ENCODE measurements around the gene NRG2. TPM values are rescaled to one million over a fixed set of nuclear protein-coding genes. Genes with fewer than 3 reads are reported as not detected.

The NRG2 gene
- total RNA-seq, 1 donor from 2014 or later, result 2.0 TPM

GRCh38 chr5:140025736-140026135, 17.4 kb downstream of the NRG2 start:
- H3K27me3 Mint-ChIP-seq (ENCODE audit: low read depth), result peaks cover 58% of the 10 kb centered on the region
- no peak for TF ChIP-seq CTCF (IDR thresholded peaks at IDR 0.05; ENCODE audit: unreplicated experiment)
- H3K4me3 Mint-ChIP-seq, result no peak overlapping the region
- H3K4me1 Mint-ChIP-seq, result no peaks in the 10 kb centered on the region
- H3K9me3 Mint-ChIP-seq, result no peaks in the 10 kb centered on the region
- DNase-seq (ENCODE audit: low spot score in 2 of 2, unreplicated experiment in 2 of 2), result no peak
- no peaks in the 10 kb centered on the region for H3K36me3 Mint-ChIP-seq
- H3K27ac Mint-ChIP-seq, result no peak overlapping the region

- H3K9me3 Mint-ChIP-seq, result no peaks in the 10 kb centered on the region
- H3K27me3 Mint-ChIP-seq (ENCODE audit: low read depth), result peaks cover 50% of the 10 kb centered on the region
- no peak for TF ChIP-seq CTCF (IDR thresholded peaks at IDR 0.05; ENCODE audit: unreplicated experiment)
- H3K4me1 Mint-ChIP-seq, result no peaks in the 10 kb centered on the region
- H3K36me3 Mint-ChIP-seq, result no peaks in the 10 kb centered on the region
- H3K4me3 Mint-ChIP-seq, result no peak overlapping the region
- DNase-seq (ENCODE audit: low spot score in 2 of 2, unreplicated experiment in 2 of 2), result no peak
- no peak overlapping the region for H3K27ac Mint-ChIP-seq
Measured at GRCh38 chr5:140024928-140025327, 18.2 kb downstream of the NRG2 start.

- no peak overlapping the region for H3K27ac Mint-ChIP-seq
- H3K9me3 Mint-ChIP-seq, result no peaks in the 10 kb centered on the region
- TF ChIP-seq CTCF (IDR thresholded peaks at IDR 0.05; ENCODE audit: unreplicated experiment), result no peak
- no peak overlapping the region for H3K4me3 Mint-ChIP-seq
- no peaks in the 10 kb centered on the region for H3K36me3 Mint-ChIP-seq
- H3K27me3 Mint-ChIP-seq (ENCODE audit: low read depth), result peaks cover 37% of the 10 kb centered on the region
- no peaks in the 10 kb centered on the region for H3K4me1 Mint-ChIP-seq
- no peak for DNase-seq (ENCODE audit: low spot score in 2 of 2, unreplicated experiment in 2 of 2)
Measured at GRCh38 chr5:140023611-140024191, 19.4 kb downstream of the NRG2 start.

- H3K36me3 Mint-ChIP-seq, result no peaks in the 10 kb centered on the region
- DNase-seq (ENCODE audit: low spot score in 2 of 2, unreplicated experiment in 2 of 2), result no peak
- H3K4me1 Mint-ChIP-seq, result no peaks in the 10 kb centered on the region
- no peak overlapping the region for H3K4me3 Mint-ChIP-seq
- H3K27me3 Mint-ChIP-seq (ENCODE audit: low read depth), result peaks cover 14% of the 10 kb centered on the region
- no peaks in the 10 kb centered on the region for H3K9me3 Mint-ChIP-seq
- no peak overlapping the region for H3K27ac Mint-ChIP-seq
- TF ChIP-seq CTCF (IDR thresholded peaks at IDR 0.05; ENCODE audit: unreplicated experiment), result no peak
Measured at GRCh38 chr5:140020601-140021177, 22.4 kb downstream of the NRG2 start.

- Mint-ChIP-seq H3K4me3 (no peak overlapping the region), H3K9me3 (no peaks in the 10 kb centered on the region), H3K4me1 (no peaks in the 10 kb centered on the region), H3K27ac (no peak overlapping the region), H3K36me3 (no peaks in the 10 kb centered on the region), H3K27me3 (ENCODE audit: low read depth) (no peaks in the 10 kb centered on the region)
- DNase-seq (ENCODE audit: low spot score in 2 of 2, unreplicated experiment in 2 of 2), result no peak
- no peak for TF ChIP-seq CTCF (IDR thresholded peaks at IDR 0.05; ENCODE audit: unreplicated experiment)
Measured at GRCh38 chr5:140018920-140019644, 24.0 kb downstream of the NRG2 start.

All from mesothelial cell of epicardium (in vitro differentiated cells).